ENCODE results near the gene FASN. TPM values are rescaled to one million over a fixed set of nuclear protein-coding genes. Genes with fewer than 3 reads are reported as not detected.

FASN gene
- total RNA-seq, result 35.6 and 36.8 TPM in 2 replicates
- total RNA-seq (2013), result 5.7 TPM
- 19.4 and 29.6 TPM in 2 replicates for polyA plus RNA-seq
- polyA minus RNA-seq, result 30.7 and 52.1 TPM in 2 replicates

- under 1% methylated on average over 115 of the region's 124 CpGs for WGBS (ENCODE audit: insufficient coverage)
- Histone ChIP-seq H3K27me3 (replicated peaks in 1 of 4; ENCODE audit: control extremely low read depth in 1 of 4, control insufficient read depth in 3 of 4, insufficient read depth in 4 of 4, low read length in 3 of 4) (no peaks in the 10 kb centered on the region), H2AFZ (ENCODE audit: insufficient read depth, low read depth, low read length, poor library complexity, severe bottlenecking) (peak within 1 kb of the TSS; percentile 82), H3K4me1 (ENCODE audit: control insufficient read depth in 2 of 2, insufficient read depth in 2 of 2, low read length in 2 of 2) (peaks cover 16 to 28% of the 10 kb centered on the region in 2 donors), H3K4me2 (replicated peaks; ENCODE audit: low read depth, low read length, poor library complexity, severe bottlenecking) (peak within 1 kb of the TSS; percentile 99), H3K27ac (ENCODE audit: low read length in 2 of 2) (peak within 1 kb of the TSS; percentile 88 to 89), H3K36me3 (replicated peaks in 1 of 2; ENCODE audit: control extremely low read depth in 1 of 2, control insufficient read depth in 1 of 2, extremely low read depth in 1 of 2, insufficient read depth in 2 of 2, low read length in 1 of 2) (peaks cover 0 to 17% of the 10 kb centered on the region in 2 experiments), H3K79me2 (ENCODE audit: control insufficient read depth, insufficient read depth, low read length) (peaks cover 31% of the 10 kb centered on the region), H3K9ac (ENCODE audit: low read length) (peak within 1 kb of the TSS; percentile 78), H3K9me3 (ENCODE audit: control extremely low read depth in 1 of 3, control insufficient read depth in 2 of 3, insufficient read depth in 1 of 3, low read length in 2 of 3) (no peaks in the 10 kb centered on the region), H4K20me1 (ENCODE audit: control insufficient read depth, insufficient read depth, low read length, poor library complexity, severe bottlenecking) (peaks cover 15% of the 10 kb centered on the region), H3K4me3 (ENCODE audit: control extremely low read depth in 1 of 5, extremely low read depth in 1 of 5, insufficient read depth in 1 of 5, low read depth in 2 of 5, low read length in 4 of 5) (peak within 1 kb of the TSS; percentile 11 to 78 (median 64))
- TF ChIP-seq EZH2 (IDR thresholded peaks at IDR 0.05; ENCODE audit: borderline replicate concordance, insufficient read depth, low read depth, low read length, poor library complexity, severe bottlenecking) (no peak), CTCF (IDR thresholded peaks at IDR 0.05) (peak; percentile 58)
- Mint-ChIP-seq H3K4me3 (peak within 1 kb of the TSS; percentile 82), H3K27ac (peak within 1 kb of the TSS; percentile 89), H3K9me3 (ENCODE audit: insufficient read depth) (no peaks in the 10 kb centered on the region), H3K27me3 (no peaks in the 10 kb centered on the region), H3K4me1 (peaks cover 9% of the 10 kb centered on the region)
- CTCF ChIA-PET, result interaction anchor here (0.9 to 1.4 kb wide), 5 partner anchors 8 to 351 kb away, joined by 3 to 5 read pairs (median 3); no protein-coding TSS in a partner anchor
- intact Hi-C loops (cut with micrococcal nuclease), result loop anchor here (1.0 to 10.0 kb wide), 7 partner anchors 8 to 954 kb away; partner anchors contain the start of genes CCDC57, DCXR, DUS1L and GPS1
- DNase-seq, result peak; percentile 97
- peak; percentile 76 for ATAC-seq (ENCODE audit: low read depth)
- POLR2A ChIA-PET, result interaction anchor here (1.0 to 1.8 kb wide), 5 partner anchors 32 to 265 kb away, joined by 3 to 9 read pairs (median 4); partner anchors contain the start of genes CENPX, DCXR, DUS1L and GPS1
These were observed at the start of gene FASN for GRCh38 chr17:82098169-82098938. Gene FASN (minus strand): TSS chr17:82098236. CDS start chr17:82096445, 1,791 bp downstream.

All from B cell (primary cell).